H9 (cell line): Measurements from ENCODE around the gene UQCR10. TPM values are rescaled to one million over a fixed set of nuclear protein-coding genes. Genes with fewer than 3 reads are reported as not detected.

Experiments used
- DNase-seq: peaks from one replicate; pipeline ENCODE4 v3.0.0-alpha.2; 2017
- H2AFZ ChIP-seq: one replicate; pipeline ENCODE4 v1.6.1; 2013; ENCODE audit warnings: mild to moderate bottlenecking, low read length, control low read depth, moderate library complexity
- H2AK5ac ChIP-seq: 2 replicates; pipeline ENCODE4 v1.6.1; 2013; ENCODE audit warnings: low read length, control low read depth, mixed read lengths; ENCODE audit not compliant: insufficient read length
- H2BK120ac ChIP-seq: one replicate; pipeline ENCODE4 v1.6.1; 2013; ENCODE audit warnings: low read depth, mild to moderate bottlenecking, low read length, control low read depth, inconsistent platforms; ENCODE audit not compliant: poor library complexity, severe bottlenecking
- H2BK12ac ChIP-seq: 2 replicates; pipeline ENCODE4 v1.6.1; 2013; ENCODE audit warnings: low read length, control low read depth, mixed read lengths, low read depth; ENCODE audit not compliant: insufficient read length
- H2BK15ac ChIP-seq: 2 replicates; pipeline ENCODE4 v1.6.1; 2013; ENCODE audit warnings: low read depth, low read length, control low read depth
- H2BK20ac ChIP-seq: one replicate; pipeline ENCODE4 v1.6.1; 2013; ENCODE audit warnings: low read depth, mild to moderate bottlenecking, low read length, control low read depth, inconsistent platforms; ENCODE audit not compliant: poor library complexity, severe bottlenecking
- H2BK5ac ChIP-seq: 2 replicates; pipeline ENCODE4 v1.6.1; 2013; ENCODE audit warnings: low read length, control low read depth, mixed read lengths; ENCODE audit not compliant: insufficient read length
- H3K14ac ChIP-seq: 2 replicates; pipeline ENCODE4 v1.6.1; 2013; ENCODE audit warnings: low read length, control low read depth; ENCODE audit not compliant: insufficient read depth
- H3K18ac ChIP-seq: 2 replicates; pipeline ENCODE4 v1.6.1; 2013; ENCODE audit warnings: low read depth, mild to moderate bottlenecking, mixed read lengths, low read length, control low read depth; ENCODE audit not compliant: insufficient read length
- H3K23ac ChIP-seq: 2 replicates; pipeline ENCODE4 v1.6.1; 2013; ENCODE audit warnings: low read length, control low read depth, mixed read lengths, low read depth; ENCODE audit not compliant: insufficient read length
- H3K23me2 ChIP-seq: 2 replicates; pipeline ENCODE4 v1.6.1; 2013; ENCODE audit warnings: low read depth, mild to moderate bottlenecking, mixed read lengths, low read length, control low read depth; ENCODE audit not compliant: insufficient read length, poor library complexity, severe bottlenecking
- H3K27ac ChIP-seq: 2 replicates; pipeline ENCODE4 v1.5.1; 2013; ENCODE audit warnings: low read length, control low read depth, mixed read lengths, low read depth; ENCODE audit not compliant: insufficient read length
- H3K27me3 ChIP-seq: 2 replicates; pipeline ENCODE4 v1.6.1; 2013; ENCODE audit warnings: low read length, control low read depth, inconsistent platforms; ENCODE audit not compliant: insufficient read depth
- H3K4ac ChIP-seq: 2 replicates; pipeline ENCODE4 v1.6.1; 2013; ENCODE audit warnings: low read depth, mild to moderate bottlenecking, control low read depth, inconsistent platforms, low read length, moderate library complexity
- H3K4me1 ChIP-seq: 2 replicates; pipeline ENCODE4 v1.6.1; 2013; ENCODE audit warnings: low read length, control low read depth, inconsistent platforms; ENCODE audit not compliant: insufficient read depth
- H3K4me2 ChIP-seq: 2 replicates; pipeline ENCODE4 v1.6.1; 2013; ENCODE audit warnings: low read length, control low read depth, mixed read lengths; ENCODE audit not compliant: insufficient read length, insufficient read depth
- H3K56ac ChIP-seq: 2 replicates; pipeline ENCODE4 v1.6.1; 2013; ENCODE audit warnings: low read depth, mild to moderate bottlenecking, mixed read lengths, low read length, control low read depth; ENCODE audit not compliant: insufficient read length
- H3K79me1 ChIP-seq: 2 replicates; pipeline ENCODE4 v1.6.1; 2013; ENCODE audit warnings: low read depth, mild to moderate bottlenecking, moderate library complexity, low read length, control low read depth, inconsistent platforms; ENCODE audit not compliant: insufficient read depth, poor library complexity, severe bottlenecking
- H3K79me2 ChIP-seq: 2 replicates; pipeline ENCODE4 v1.6.1; 2013; ENCODE audit warnings: low read length, control low read depth, inconsistent platforms; ENCODE audit not compliant: insufficient read depth
- H3K9ac ChIP-seq: 2 replicates; pipeline ENCODE4 v1.6.1; 2013; ENCODE audit warnings: low read length, control low read depth, mixed read lengths; ENCODE audit not compliant: insufficient read length; ENCODE audit errors: extremely low read depth
- H3K9me3 ChIP-seq: one replicate; pipeline ENCODE4 v1.6.1; 2013; ENCODE audit warnings: low read depth, low read length, inconsistent platforms; ENCODE audit not compliant: control insufficient read depth
- H3T11ph ChIP-seq: one replicate; pipeline ENCODE4 v1.6.1; 2013; ENCODE audit warnings: mild to moderate bottlenecking, low read length, control low read depth, inconsistent platforms
- H4K20me1 ChIP-seq: one replicate; pipeline ENCODE4 v1.6.1; 2013; ENCODE audit not compliant: control insufficient read depth, insufficient read length, insufficient read depth
- H4K5ac ChIP-seq: 2 replicates; pipeline ENCODE4 v1.6.1; 2013; ENCODE audit warnings: low read depth, mild to moderate bottlenecking, mixed read lengths, low read length, control low read depth; ENCODE audit not compliant: insufficient read length
- H4K8ac ChIP-seq: replicated peaks from 2 replicates; pipeline ENCODE4 v1.6.1; 2013; ENCODE audit warnings: low read length, control low read depth, mixed read lengths, low read depth; ENCODE audit not compliant: insufficient read length
- H4K91ac ChIP-seq: 2 replicates; pipeline ENCODE4 v1.6.1; 2013; ENCODE audit warnings: low read depth, mild to moderate bottlenecking, moderate library complexity, mixed read lengths, low read length, control low read depth; ENCODE audit not compliant: insufficient read length
- H3K27ac Mint-ChIP-seq, 3 experiments: 2 replicates in 2 of 3; 3 replicates in 1 of 3; pipeline ENCODE4 v1.8.0; 2020 to 2021; ENCODE audit warnings: mixed read lengths in 3 of 3, mild to moderate bottlenecking in 1 of 3, moderate library complexity in 1 of 3
- H3K27me3 Mint-ChIP-seq: 2 replicates; pipeline ENCODE4 v1.8.0; 2021; ENCODE audit warnings: low read depth, mild to moderate bottlenecking, moderate library complexity, mixed read lengths
- H3K36me3 Mint-ChIP-seq, 3 experiments: 2 replicates in 2 of 3; 3 replicates in 1 of 3; pipeline ENCODE4 v1.8.0; 2020 to 2021; ENCODE audit warnings: low read depth in 3 of 3, mixed read lengths in 3 of 3; ENCODE audit not compliant: insufficient read depth in 1 of 3
- H3K4me1 Mint-ChIP-seq, 2 experiments: 2 replicates each; pipeline ENCODE4 v1.8.0; 2020; ENCODE audit warnings: mixed read lengths in 2 of 2
- H3K4me3 Mint-ChIP-seq, 2 experiments: 2 replicates in 1 of 2; 3 replicates in 1 of 2; pipeline ENCODE4 v1.8.0; 2020 to 2021; ENCODE audit warnings: mild to moderate bottlenecking in 2 of 2, mixed read lengths in 2 of 2, moderate library complexity in 1 of 2
- H3K9me3 Mint-ChIP-seq, 2 experiments: 2 replicates in 1 of 2; 3 replicates in 1 of 2; pipeline ENCODE4 v1.8.0; 2020; ENCODE audit warnings: mild to moderate bottlenecking in 2 of 2, mixed read lengths in 2 of 2, moderate library complexity in 1 of 2
- WGBS: extraction: QIAGEN DNeasy Blood & Tissue Kit; methylation state at CpG from one replicate; pipeline ENCODE4 v1.1.7; 2013; ENCODE audit warnings: missing lambda C conversion rate, low lambda C conversion rate, mixed read lengths; ENCODE audit not compliant: insufficient read length; ENCODE audit errors: extremely low coverage; 5-methylcytosine and 5-hydroxymethylcytosine counted together
- total RNA-seq: library from RNA; stranded (reverse); gene quantifications from 2 replicates; pipeline ENCODE4 v1.2.1, GENCODE V29; 2021
- TF ChIP-seq, protein P1 (sequence below): fragments of 200-600 bp; sonication (generic); conservative IDR thresholded peaks from 3 replicates; pipeline ENCODE4 v1.8.0; 2021; ENCODE audit warnings: antibody characterized with exemption, mild to moderate bottlenecking

The UQCR10 gene
- total RNA-seq, 1 experiment from 2014 or later, result 124 TPM

DNA sequence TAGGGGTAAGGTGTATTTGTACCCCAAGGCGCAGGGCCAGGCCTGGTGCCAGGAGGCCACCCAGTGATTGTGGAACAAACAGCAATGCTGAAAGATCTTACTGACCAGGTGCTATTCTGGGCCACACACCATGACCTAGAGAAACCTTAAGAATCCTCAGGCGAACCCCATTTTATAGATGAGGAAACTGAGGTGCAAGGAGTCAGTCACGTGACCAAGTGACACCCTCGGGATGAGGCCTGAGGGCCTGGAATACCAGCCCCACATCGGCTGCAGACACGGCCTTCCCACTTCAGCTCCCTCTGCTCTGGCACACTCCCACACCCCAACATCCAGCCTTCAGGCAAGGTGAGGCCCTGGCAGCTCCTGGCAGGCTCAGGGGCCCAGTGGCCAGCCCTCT, 34.3 kb upstream of the UQCR10 start:
- no peak overlapping the region for H3K56ac ChIP-seq
- H3K23ac ChIP-seq, result no peak overlapping the region
- no peak overlapping the region for H4K91ac ChIP-seq
- H3K4ac ChIP-seq, result no peak overlapping the region
- H3K4me3 Mint-ChIP-seq, result no peak overlapping the region
- no peak overlapping the region for H4K5ac ChIP-seq
- no peak overlapping the region for H2BK20ac ChIP-seq
- TF ChIP-seq, protein P1, sequence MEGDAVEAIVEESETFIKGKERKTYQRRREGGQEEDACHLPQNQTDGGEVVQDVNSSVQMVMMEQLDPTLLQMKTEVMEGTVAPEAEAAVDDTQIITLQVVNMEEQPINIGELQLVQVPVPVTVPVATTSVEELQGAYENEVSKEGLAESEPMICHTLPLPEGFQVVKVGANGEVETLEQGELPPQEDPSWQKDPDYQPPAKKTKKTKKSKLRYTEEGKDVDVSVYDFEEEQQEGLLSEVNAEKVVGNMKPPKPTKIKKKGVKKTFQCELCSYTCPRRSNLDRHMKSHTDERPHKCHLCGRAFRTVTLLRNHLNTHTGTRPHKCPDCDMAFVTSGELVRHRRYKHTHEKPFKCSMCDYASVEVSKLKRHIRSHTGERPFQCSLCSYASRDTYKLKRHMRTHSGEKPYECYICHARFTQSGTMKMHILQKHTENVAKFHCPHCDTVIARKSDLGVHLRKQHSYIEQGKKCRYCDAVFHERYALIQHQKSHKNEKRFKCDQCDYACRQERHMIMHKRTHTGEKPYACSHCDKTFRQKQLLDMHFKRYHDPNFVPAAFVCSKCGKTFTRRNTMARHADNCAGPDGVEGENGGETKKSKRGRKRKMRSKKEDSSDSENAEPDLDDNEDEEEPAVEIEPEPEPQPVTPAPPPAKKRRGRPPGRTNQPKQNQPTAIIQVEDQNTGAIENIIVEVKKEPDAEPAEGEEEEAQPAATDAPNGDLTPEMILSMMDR, result no peak
- H3K79me2 ChIP-seq, result no peaks in the 10 kb centered on the region
- H2BK5ac ChIP-seq, result no peak overlapping the region
- H2AFZ ChIP-seq, result no peak overlapping the region
- H3K9me3 ChIP-seq, result no peaks in the 10 kb centered on the region
- H3K9ac ChIP-seq, result no peak overlapping the region
- H3T11ph ChIP-seq, result no peak overlapping the region
- no peak overlapping the region; the same call in 1 of the 2 replicates for H3K14ac ChIP-seq
- no peak overlapping the region for H3K27ac ChIP-seq
- peaks cover 2% of the 10 kb centered on the region for H4K20me1 ChIP-seq
- no peaks in the 10 kb centered on the region for H3K4me1 ChIP-seq
- H3K18ac ChIP-seq, result no peak overlapping the region
- H3K79me1 ChIP-seq, result no peaks in the 10 kb centered on the region
- no peak overlapping the region for H2AK5ac ChIP-seq
- H4K8ac ChIP-seq, result no peak overlapping the region
- H2BK120ac ChIP-seq, result no peak overlapping the region
- peaks cover 8 to 22% of the 10 kb centered on the region in 2 experiments for H3K4me1 Mint-ChIP-seq
- H3K27me3 Mint-ChIP-seq, result no peaks in the 10 kb centered on the region
- no CpG with 5 or more reads among the region's 6 CpGs for WGBS
- H3K27ac Mint-ChIP-seq, result no peak overlapping the region
- no peaks in the 10 kb centered on the region for H3K23me2 ChIP-seq
- DNase-seq, result no peak
- H2BK15ac ChIP-seq, result no peak overlapping the region
- no peak overlapping the region for H2BK12ac ChIP-seq
- no peaks in the 10 kb centered on the region for H3K27me3 ChIP-seq
- H3K36me3 Mint-ChIP-seq, result no peaks in the 10 kb centered on the region; a peak in 1 of 7 replicates
- no peak overlapping the region for H3K4me2 ChIP-seq
- H3K9me3 Mint-ChIP-seq, result no peaks in the 10 kb centered on the region
